Hematopoietic multipotent progenitor cell treated with erythropoietin and hydrocortisone succinate and interleukin-3 and kit ligand, for 4 days (in vitro differentiated cells): Measurements from ENCODE around the gene ARMC5.
"Not testable (repeated sequence)": the region's sequence is repeated elsewhere in the genome, so short reads cannot be mapped to it uniquely, and the experiment has no call there.

Source experiments
- DNase-seq: peaks from one replicate; pipeline ENCODE4 v3.0.0-alpha.2; 2015

ARMC5 gene

GRCh38 chr16:31480851-31481536, 21.7 kb downstream of the ARMC5 start:
- peak; percentile 78 for DNase-seq

- no peak for DNase-seq
Measured at GRCh38 chr16:31483081-31483480, 23.8 kb downstream of the ARMC5 start, which contains the start of gene SLC5A2. Gene SLC5A2, plus strand, starts transcription at chr16:31483123. Its CDS starts 14 bp downstream, at chr16:31483137.

- DNase-seq: not testable (repeated sequence)
Measured at GRCh38 chr16:31484048-31484447, 24.7 kb downstream of the ARMC5 start.

GRCh38 chr16:31484491-31485171, 25.3 kb downstream of the ARMC5 start:
- no peak for DNase-seq

GRCh38 chr16:31485571-31485970, 26.3 kb downstream of the ARMC5 start:
- DNase-seq: no peak

GRCh38 chr16:31486045-31486444, 26.7 kb downstream of the ARMC5 start:
- DNase-seq: no peak

- DNase-seq: no peak
Measured at GRCh38 chr16:31487071-31487719, 27.9 kb downstream of the ARMC5 start.

- DNase-seq: peak; percentile 88
Measured at GRCh38 chr16:31487720-31488467, 28.6 kb downstream of the ARMC5 start.

GRCh38 chr16:31488468-31489297, 29.4 kb downstream of the ARMC5 start:
- DNase-seq: no peak

GRCh38 chr16:31489298-31489564, 29.9 kb downstream of the ARMC5 start:
- DNase-seq: no peak

- DNase-seq: no peak
Measured at GRCh38 chr16:31489616-31490584, 30.6 kb downstream of the ARMC5 start.

- no peak for DNase-seq
Measured at GRCh38 chr16:31491778-31492418, 32.6 kb downstream of the ARMC5 start.

GRCh38 chr16:31493506-31494125, 34.3 kb downstream of the ARMC5 start:
- DNase-seq: no peak

- no peak for DNase-seq
Measured at GRCh38 chr16:31496670-31497069, 37.4 kb downstream of the ARMC5 start.

- DNase-seq: no peak
Measured at GRCh38 chr16:31498493-31498892, 39.2 kb downstream of the ARMC5 start.

GRCh38 chr16:31499928-31500327, 40.6 kb downstream of the ARMC5 start:
- DNase-seq: no peak

GRCh38 chr16:31501226-31501965, 42.1 kb downstream of the ARMC5 start:
- no peak for DNase-seq

GRCh38 chr16:31501966-31502348, 42.7 kb downstream of the ARMC5 start:
- no peak for DNase-seq

GRCh38 chr16:31502981-31503380, 43.7 kb downstream of the ARMC5 start:
- no peak for DNase-seq

- not testable (repeated sequence) for DNase-seq
Measured at GRCh38 chr16:31503555-31503954, 44.3 kb downstream of the ARMC5 start.
